ENCODE measurements around the gene PTPN14. TPM values are rescaled to one million over a fixed set of nuclear protein-coding genes. Genes with fewer than 3 reads are reported as not detected.

The PTPN14 gene
- total and polyA plus RNA-seq, 2 of the 8 experiments (the other 6 are each of a cell fraction or from before 2014, with no cell fraction given) = 14.4 to 93.6 TPM

DNA sequence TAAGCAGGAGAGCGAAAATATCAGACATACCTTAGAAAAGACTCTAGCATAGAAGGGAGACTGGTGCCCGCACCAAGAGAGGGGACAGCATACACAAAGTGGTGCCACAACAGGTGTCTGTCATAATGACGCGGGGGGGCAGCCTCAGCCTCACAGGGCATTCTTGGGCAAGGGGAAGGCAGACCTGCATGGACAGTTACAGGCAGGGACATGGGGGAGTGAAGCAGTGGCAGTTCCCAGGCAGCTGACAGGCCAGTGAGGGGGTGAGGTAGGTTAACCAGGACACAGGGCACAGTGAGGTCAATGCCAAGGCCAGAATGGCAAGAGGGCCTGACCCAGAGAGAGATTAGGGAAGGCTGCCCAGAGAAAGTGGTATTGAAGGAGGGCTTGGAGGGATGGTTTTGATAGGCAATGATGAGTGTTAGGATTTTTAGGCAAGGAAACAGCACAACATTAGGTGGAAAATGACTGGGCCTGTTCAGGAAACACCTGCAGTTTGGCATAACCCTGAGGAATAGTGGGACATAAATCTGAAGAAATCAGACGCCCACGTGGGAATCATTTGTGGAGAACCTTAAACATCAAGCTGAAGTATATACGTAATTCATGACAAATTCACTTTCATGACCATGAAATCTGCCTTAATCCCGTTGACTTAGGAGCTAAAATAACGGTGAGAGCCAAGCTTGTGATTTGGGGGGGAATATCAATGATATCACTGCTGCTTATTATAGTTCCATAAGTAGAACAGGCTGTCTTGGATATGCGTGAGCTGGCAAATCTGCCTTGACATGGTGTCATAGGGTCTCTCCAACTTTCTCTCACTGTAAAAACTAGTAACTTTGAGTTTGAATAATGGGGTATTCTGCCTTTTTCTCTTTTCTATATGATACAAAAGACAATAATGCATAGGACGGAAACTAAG, 8.9 kb downstream of the PTPN14 start:
- Histone ChIP-seq H3K27ac (ENCODE audit: low read depth, low read length) (no peak overlapping the region), H3K23me2 (ENCODE audit: low read depth, low read length) (no peaks in the 10 kb centered on the region), H3K9me3 (ENCODE audit: insufficient read depth in 2 of 2, low read depth in 1 of 2, low read length in 1 of 2) (no peaks in the 10 kb centered on the region), H2AFZ (ENCODE audit: low read length) (no peak overlapping the region), H2BK120ac (replicated peaks; ENCODE audit: low read depth, low read length) (no peak overlapping the region), H3K27me3 (replicated peaks in 1 of 4; ENCODE audit: control insufficient read depth in 3 of 4, extremely low read depth in 1 of 4, insufficient read depth in 3 of 4, low read length in 3 of 4) (no peaks in the 10 kb centered on the region), H2AK5ac (ENCODE audit: low read depth, low read length) (no peak overlapping the region), H3K36me3 (ENCODE audit: control insufficient read depth in 2 of 4, insufficient read depth in 4 of 4, low read length in 3 of 4) (no peaks in the 10 kb centered on the region), H4K91ac (replicated peaks; ENCODE audit: insufficient read length, low read length) (no peak overlapping the region), H3K56ac (replicated peaks; ENCODE audit: insufficient read length, low read depth, low read length) (no peak overlapping the region), H3K79me2 (ENCODE audit: control insufficient read depth in 1 of 2, insufficient read depth in 2 of 2, low read length in 2 of 2) (peaks cover 14 to 96% of the 10 kb centered on the region in 2 experiments), H3K79me1 (ENCODE audit: low read depth, low read length) (peaks cover 13% of the 10 kb centered on the region), H4K8ac (ENCODE audit: extremely low read depth, insufficient read depth, low read length) (no peak overlapping the region), H2BK15ac (ENCODE audit: low read length) (no peak overlapping the region), H4K20me1 (replicated peaks in 1 of 2; ENCODE audit: control insufficient read depth in 1 of 2, insufficient read depth in 2 of 2, low read length in 2 of 2) (peaks cover 5 to 6% of the 10 kb centered on the region in 2 experiments), H3K4me3 (ENCODE audit: extremely low read depth in 1 of 4, insufficient read depth in 2 of 4, low read depth in 3 of 4, low read length in 4 of 4) (no peak overlapping the region), H3K18ac (ENCODE audit: extremely low read depth, low read length) (no peak overlapping the region), H3K4me1 (replicated peaks in 1 of 4; ENCODE audit: control insufficient read depth in 3 of 4, insufficient read depth in 4 of 4, low read length in 3 of 4) (peaks cover 0 to 5% (median 3%) of the 10 kb centered on the region in 4 experiments; a peak in 4 of 7 replicates), H3K14ac (ENCODE audit: insufficient read length) (no peak overlapping the region), H3K9ac (replicated peaks in 1 of 4; ENCODE audit: extremely low read depth in 1 of 4, low read depth in 3 of 4, low read length in 3 of 4) (no peak overlapping the region), H2BK12ac (ENCODE audit: low read depth, low read length) (no peak overlapping the region), H4K5ac (ENCODE audit: insufficient read length, low read depth, low read length) (no peak overlapping the region), H3K23ac (ENCODE audit: insufficient read length) (no peak overlapping the region), H2BK5ac (ENCODE audit: low read depth, low read length) (no peak overlapping the region), H3K4me2 (ENCODE audit: insufficient read depth in 1 of 2, low read depth in 2 of 2, low read length in 2 of 2) (no peak overlapping the region), H3K4ac (replicated peaks; ENCODE audit: insufficient read length, low read depth, low read length) (no peak overlapping the region), H2BK20ac (ENCODE audit: low read length) (no peak overlapping the region)
- DNase-seq (ENCODE audit: low read depth in 1 of 2, low spot score in 2 of 2) = no peak
- TF ChIP-seq TCF12 (IDR thresholded peaks at IDR 0.05; ENCODE audit: low read depth, low read length) (no peak), RNF2 (IDR thresholded peaks at IDR 0.05; ENCODE audit: borderline replicate concordance, low read depth, low read length, missing control alignments, poor library complexity, severe bottlenecking) (no peak), POLR2A (IDR thresholded peaks at IDR 0.05; ENCODE audit: control extremely low read depth in 1 of 2, low read depth in 2 of 2, low read length in 2 of 2) (no peak), CHD2 (IDR thresholded peaks at IDR 0.05; ENCODE audit: low read length) (no peak), BCL11A (IDR thresholded peaks at IDR 0.05; ENCODE audit: low read depth in 2 of 2, low read length in 2 of 2) (no peak), KDM5A (IDR thresholded peaks at IDR 0.05; ENCODE audit: low read length) (no peak), HDAC6 (IDR thresholded peaks at IDR 0.05; ENCODE audit: low read depth, low read length) (no peak), TEAD4 (IDR thresholded peaks at IDR 0.05; ENCODE audit: low read depth, low read length) (no peak), YY1 (IDR thresholded peaks at IDR 0.05; ENCODE audit: low read depth, low read length) (no peak), RAD21 (IDR thresholded peaks at IDR 0.05 in 1 of 2, conservative IDR thresholded peaks at IDR 0.05 in 1 of 2; ENCODE audit: low read depth in 2 of 2, low read length in 2 of 2) (no peak), TAF1 (IDR thresholded peaks at IDR 0.05; ENCODE audit: low read depth, low read length) (no peak), MAFK (IDR thresholded peaks at IDR 0.05; ENCODE audit: low read depth, low read length) (no peak)
- ChIA-PET CTCF (ENCODE audit: partially characterized antibody) (interaction anchor here (1.0 to 4.7 kb wide), 7 partner anchors 8 to 214 kb away, joined by 3 to 26 read pairs (median 3); partner anchors contain the start of gene PTPN14), POLR2A (ENCODE audit: partially characterized antibody) (interaction anchor here (0.6 to 8.9 kb wide), 3 partner anchors 9 to 458 kb away, joined by 3 to 99 read pairs (median 4); partner anchors contain the start of gene PTPN14)
- WGBS, 2 experiments (ENCODE audit: extremely low coverage in 1 of 2, insufficient coverage in 1 of 2, insufficient read length in 1 of 2, insufficient replicate concordance in 2 of 2, low coverage in 1 of 2, low lambda C conversion rate in 2 of 2, missing lambda C conversion rate in 1 of 2) = 90% methylated on average over 11 of the region's 11 CpGs; no CpG with 5 or more reads in 1 of the 2 experiments
- no peak for FAIRE-seq
